KMS-11 (cell line): Measurements from ENCODE around the gene UBE2I.

Source experiments
- H2AFZ ChIP-seq: fragments of 200-600 bp; sonication (generic); 2 replicates; pipeline ENCODE4 v1.6.1; 2016; ENCODE audit warnings: antibody characterized with exemption, mixed run types, low read depth
- H3K27ac ChIP-seq: fragments of 200-600 bp; sonication (generic); 2 replicates; pipeline ENCODE4 v1.6.1; 2016; ENCODE audit warnings: mild to moderate bottlenecking, mixed run types
- H3K27me3 ChIP-seq: fragments of 200-600 bp; sonication (generic); 2 replicates; pipeline ENCODE4 v1.6.1; 2017; ENCODE audit warnings: mild to moderate bottlenecking, low read depth, mixed run types, moderate library complexity; ENCODE audit not compliant: insufficient read depth
- H3K36me3 ChIP-seq: fragments of 200-600 bp; sonication (generic); 2 replicates; pipeline ENCODE4 v1.6.1; 2017; ENCODE audit warnings: mild to moderate bottlenecking, mixed run types; ENCODE audit not compliant: insufficient read depth
- H3K4me1 ChIP-seq: fragments of 200-600 bp; sonication (generic); 2 replicates; pipeline ENCODE4 v1.6.1; 2016; ENCODE audit warnings: mild to moderate bottlenecking, low read depth, mixed run types; ENCODE audit not compliant: poor library complexity, severe bottlenecking
- H3K4me2 ChIP-seq: fragments of 200-600 bp; sonication (generic); 2 replicates; pipeline ENCODE4 v1.7.0; 2016; ENCODE audit warnings: mild to moderate bottlenecking, mixed run types
- H3K4me3 ChIP-seq: fragments of 200-600 bp; sonication (generic); IDR thresholded peaks from 2 replicates; pipeline ENCODE4 v1.6.1; 2017; ENCODE audit warnings: low read depth, low read length, mixed read lengths; ENCODE audit not compliant: insufficient read depth
- H3K79me2 ChIP-seq: fragments of 200-600 bp; sonication (generic); 2 replicates; pipeline ENCODE4 v1.6.1; 2016; ENCODE audit warnings: low read depth, mixed run types; ENCODE audit not compliant: insufficient read depth
- H3K9ac ChIP-seq: fragments of 200-600 bp; sonication (generic); 2 replicates; pipeline ENCODE4 v1.6.1; 2016; ENCODE audit warnings: mild to moderate bottlenecking, mixed run types
- H4K20me1 ChIP-seq: fragments of 200-600 bp; sonication (generic); 2 replicates; pipeline ENCODE4 v1.6.1; 2016; ENCODE audit warnings: mild to moderate bottlenecking, mixed run types; ENCODE audit not compliant: insufficient read depth
- TF ChIP-seq, protein P1 (sequence below): fragments of 200-600 bp; sonication (generic); conservative IDR thresholded peaks from 2 replicates; pipeline ENCODE4 v1.6.1; 2017; ENCODE audit warnings: low read depth, mild to moderate bottlenecking, antibody characterized with exemption, low read length, moderate library complexity, mixed read lengths

UBE2I gene

DNA sequence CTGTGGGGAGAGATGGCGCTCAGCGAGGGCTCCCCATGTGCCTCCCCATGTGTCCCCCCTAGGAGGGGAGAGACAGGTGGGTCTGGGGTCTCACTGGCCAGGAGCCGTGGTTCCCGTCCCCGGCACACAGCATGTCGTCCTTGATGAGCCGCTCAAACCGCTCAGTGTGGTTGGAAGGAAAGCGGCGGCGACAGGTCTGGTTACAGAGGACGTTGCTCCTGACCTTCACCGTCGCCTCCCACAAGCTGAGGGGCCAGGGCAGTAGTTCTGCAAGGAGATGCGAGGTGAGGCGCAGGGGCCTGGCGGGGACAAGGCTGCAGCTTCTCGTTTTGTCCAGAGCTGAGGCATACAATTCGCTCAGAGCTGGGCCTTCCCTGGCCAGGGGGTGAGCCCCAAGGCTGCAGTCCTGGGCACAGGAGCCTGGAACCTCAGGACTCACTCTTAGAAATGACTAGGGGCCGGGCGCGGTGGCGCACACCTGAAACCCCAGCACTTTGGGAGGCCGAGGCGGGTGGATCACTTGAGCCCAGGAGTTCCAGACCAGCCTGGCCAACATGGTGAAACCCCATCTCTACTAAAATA is 22.8 kb upstream of the UBE2I start:
- H3K4me1 ChIP-seq = peaks cover 11% of the 10 kb centered on the region
- TF ChIP-seq, protein P1, sequence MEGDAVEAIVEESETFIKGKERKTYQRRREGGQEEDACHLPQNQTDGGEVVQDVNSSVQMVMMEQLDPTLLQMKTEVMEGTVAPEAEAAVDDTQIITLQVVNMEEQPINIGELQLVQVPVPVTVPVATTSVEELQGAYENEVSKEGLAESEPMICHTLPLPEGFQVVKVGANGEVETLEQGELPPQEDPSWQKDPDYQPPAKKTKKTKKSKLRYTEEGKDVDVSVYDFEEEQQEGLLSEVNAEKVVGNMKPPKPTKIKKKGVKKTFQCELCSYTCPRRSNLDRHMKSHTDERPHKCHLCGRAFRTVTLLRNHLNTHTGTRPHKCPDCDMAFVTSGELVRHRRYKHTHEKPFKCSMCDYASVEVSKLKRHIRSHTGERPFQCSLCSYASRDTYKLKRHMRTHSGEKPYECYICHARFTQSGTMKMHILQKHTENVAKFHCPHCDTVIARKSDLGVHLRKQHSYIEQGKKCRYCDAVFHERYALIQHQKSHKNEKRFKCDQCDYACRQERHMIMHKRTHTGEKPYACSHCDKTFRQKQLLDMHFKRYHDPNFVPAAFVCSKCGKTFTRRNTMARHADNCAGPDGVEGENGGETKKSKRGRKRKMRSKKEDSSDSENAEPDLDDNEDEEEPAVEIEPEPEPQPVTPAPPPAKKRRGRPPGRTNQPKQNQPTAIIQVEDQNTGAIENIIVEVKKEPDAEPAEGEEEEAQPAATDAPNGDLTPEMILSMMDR = no peak
- no peak overlapping the region for H3K4me2 ChIP-seq
- H2AFZ ChIP-seq = no peak overlapping the region
- no peak overlapping the region for H3K4me3 ChIP-seq
- no peak overlapping the region for H3K27ac ChIP-seq
- peaks cover 96% of the 10 kb centered on the region for H3K27me3 ChIP-seq
- no peak overlapping the region for H3K9ac ChIP-seq
- H3K36me3 ChIP-seq = no peaks in the 10 kb centered on the region
- no peaks in the 10 kb centered on the region for H4K20me1 ChIP-seq
- no peaks in the 10 kb centered on the region for H3K79me2 ChIP-seq

DNA sequence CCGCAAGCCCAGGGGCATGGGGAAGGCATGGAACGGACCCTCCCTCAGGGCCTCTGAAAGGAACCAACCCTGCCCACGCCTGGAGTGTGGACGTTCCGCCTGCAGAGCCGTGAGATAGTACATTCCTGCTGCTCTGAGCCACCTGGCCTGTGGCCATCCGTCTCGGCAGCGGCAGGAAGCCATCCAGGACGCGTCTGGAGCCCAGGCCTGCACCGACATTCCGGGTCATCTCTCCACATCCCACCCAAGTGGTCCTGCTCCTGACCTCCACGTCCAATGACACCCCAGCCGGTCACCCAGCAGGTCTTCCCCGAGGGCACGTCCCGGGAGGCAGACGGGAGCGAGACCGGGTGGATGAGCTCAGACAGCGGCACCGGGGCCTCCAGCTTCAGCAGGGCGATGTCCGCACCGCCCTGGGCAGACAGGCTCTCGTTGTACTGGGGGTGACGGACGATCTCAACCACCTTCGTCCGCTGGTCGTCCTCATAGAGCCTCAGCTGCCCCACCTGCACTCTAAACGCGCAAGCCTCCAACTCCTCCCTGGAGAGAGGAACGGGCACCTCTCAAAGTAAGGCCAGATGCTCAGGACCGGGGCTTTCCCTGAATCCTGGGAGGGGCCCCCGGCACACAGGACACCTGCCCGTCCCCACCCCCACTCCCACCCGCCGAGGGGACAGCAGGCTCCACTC is 21.3 kb upstream of the UBE2I start:
- Histone ChIP-seq H3K27me3 (peaks cover 92% of the 10 kb centered on the region), H2AFZ (no peak overlapping the region), H3K27ac (no peak overlapping the region), H3K36me3 (no peaks in the 10 kb centered on the region), H4K20me1 (no peaks in the 10 kb centered on the region), H3K4me3 (no peak overlapping the region), H3K4me1 (peaks cover 12% of the 10 kb centered on the region), H3K4me2 (no peak overlapping the region), H3K9ac (no peak overlapping the region), H3K79me2 (no peaks in the 10 kb centered on the region)
- TF ChIP-seq, protein P1 = no peak

DNA sequence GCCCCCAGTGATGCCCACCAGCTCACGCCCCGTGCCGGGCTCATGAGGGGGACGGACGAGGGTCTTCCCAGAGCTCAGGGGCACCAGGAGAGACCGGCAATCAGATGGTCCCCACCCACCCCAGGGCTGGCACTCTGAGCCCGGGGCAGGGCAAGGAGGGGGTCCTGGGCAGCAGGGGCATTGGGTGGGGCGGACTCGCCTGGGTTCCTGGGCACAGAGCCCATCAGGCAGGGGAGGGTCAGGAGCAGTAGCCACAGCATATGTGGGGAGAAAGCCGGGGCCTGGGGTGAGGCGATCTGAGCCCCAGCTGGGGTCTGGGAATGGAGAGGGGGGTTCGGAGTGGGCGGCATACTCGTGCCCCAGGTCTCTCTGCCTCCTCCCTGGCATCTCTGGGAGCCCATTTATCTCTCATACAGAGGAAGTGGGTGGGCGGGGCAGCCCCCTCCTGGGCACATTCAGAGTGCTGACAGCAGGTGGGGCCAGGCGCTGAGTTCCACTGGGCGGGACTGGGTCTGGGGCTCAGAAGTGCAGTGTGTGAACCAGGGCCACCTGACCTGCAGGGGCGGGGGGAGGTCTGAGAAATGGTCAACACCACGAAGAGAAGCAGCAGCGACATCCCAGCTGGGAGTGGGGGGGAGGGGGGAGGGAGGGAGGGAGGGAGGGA is 20.5 kb upstream of the UBE2I start:
- TF ChIP-seq, protein P1 = no peak
- H3K79me2 ChIP-seq = no peaks in the 10 kb centered on the region
- H3K27me3 ChIP-seq = peaks cover 92% of the 10 kb centered on the region
- no peak overlapping the region for H3K4me3 ChIP-seq
- no peaks in the 10 kb centered on the region for H3K36me3 ChIP-seq
- H4K20me1 ChIP-seq = no peaks in the 10 kb centered on the region
- H3K4me1 ChIP-seq = peaks cover 12% of the 10 kb centered on the region
- no peak overlapping the region for H3K4me2 ChIP-seq
- no peak overlapping the region for H3K9ac ChIP-seq
- H3K27ac ChIP-seq = no peak overlapping the region
- H2AFZ ChIP-seq = no peak overlapping the region

DNA sequence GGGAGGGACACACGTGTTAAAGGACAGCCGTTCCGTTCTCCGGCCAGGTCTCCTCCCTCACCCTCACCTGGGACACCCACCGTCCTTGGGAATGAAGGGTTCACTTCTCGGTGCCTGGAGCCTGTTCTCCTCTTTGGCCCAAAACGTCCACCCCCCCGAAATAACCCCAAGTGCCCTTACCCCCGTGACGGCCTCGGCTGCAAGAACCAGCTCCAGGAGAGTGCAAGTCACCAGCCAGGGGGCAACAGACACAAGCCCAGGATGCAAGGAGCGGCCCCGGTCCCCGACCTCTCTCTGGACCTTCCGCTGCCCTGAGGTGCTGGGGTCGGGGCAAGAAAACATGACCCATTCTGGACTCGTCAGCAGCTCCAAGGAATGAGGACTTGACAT is 20.0 kb upstream of the UBE2I start:
- TF ChIP-seq, protein P1 = no peak
- H3K4me2 ChIP-seq = no peak overlapping the region
- H2AFZ ChIP-seq = no peak overlapping the region
- no peak overlapping the region for H3K4me3 ChIP-seq
- no peaks in the 10 kb centered on the region for H4K20me1 ChIP-seq
- no peak overlapping the region for H3K27ac ChIP-seq
- H3K36me3 ChIP-seq = no peaks in the 10 kb centered on the region
- no peak overlapping the region for H3K9ac ChIP-seq
- peaks cover 12% of the 10 kb centered on the region for H3K4me1 ChIP-seq
- no peaks in the 10 kb centered on the region for H3K79me2 ChIP-seq
- H3K27me3 ChIP-seq = peaks cover 92% of the 10 kb centered on the region
